Activated CD4-positive, CD25-positive, alpha-beta regulatory T cell treated with anti-CD3 and anti-CD28 coated beads, Interleukin-2, amount 50 U/mL, for 72 hours (primary cell): ENCODE data around the gene LUZP1.
A peak's percentile ranks its signal among the peaks of the same experiment; 100 is the strongest.

Experiments used
- DNase-seq: peaks from one replicate; pipeline ENCODE4 v3.0.0; 2021

The LUZP1 gene

GRCh38 chr1:23114424-23115079 is 54.1 kb downstream of the LUZP1 start:
- no peak for DNase-seq

- no peak for DNase-seq
These were observed 56.8 kb downstream of the LUZP1 start for GRCh38 chr1:23111600-23112535.

GRCh38 chr1:23110391-23110790 is 58.3 kb downstream of the LUZP1 start:
- no peak for DNase-seq

- DNase-seq: no peak
These were observed 59.6 kb downstream of the LUZP1 start for GRCh38 chr1:23108918-23109533.

- no peak for DNase-seq
These were observed 65.4 kb downstream of the LUZP1 start for GRCh38 chr1:23103001-23103889.

GRCh38 chr1:23102289-23102688 is 66.4 kb downstream of the LUZP1 start:
- no peak for DNase-seq

GRCh38 chr1:23101887-23102286 is 66.8 kb downstream of the LUZP1 start:
- no peak for DNase-seq

- no peak for DNase-seq
These were observed 67.4 kb downstream of the LUZP1 start for GRCh38 chr1:23101101-23101827.

- DNase-seq: no peak
These were observed 68.4 kb downstream of the LUZP1 start for GRCh38 chr1:23100074-23100748.

GRCh38 chr1:23099171-23099536 is 69.5 kb downstream of the LUZP1 start:
- DNase-seq: no peak

GRCh38 chr1:23098463-23099170 is 70.0 kb downstream of the LUZP1 start:
- peak; percentile 47 for DNase-seq

- DNase-seq: no peak
These were observed 71.3 kb downstream of the LUZP1 start for GRCh38 chr1:23097316-23097715.

- DNase-seq: no peak
These were observed 76.2 kb downstream of the LUZP1 start for GRCh38 chr1:23092447-23092846.

- DNase-seq: no peak
These were observed 77.1 kb downstream of the LUZP1 start for GRCh38 chr1:23091545-23091944.

GRCh38 chr1:23090056-23090455 is 78.6 kb downstream of the LUZP1 start:
- DNase-seq: no peak

- no peak for DNase-seq
These were observed 80.6 kb downstream of the LUZP1 start for GRCh38 chr1:23088027-23088426.

GRCh38 chr1:23085696-23086095 is 83.0 kb downstream of the LUZP1 start:
- DNase-seq: no peak

GRCh38 chr1:23084880-23085279 is 83.8 kb downstream of the LUZP1 start:
- DNase-seq: no peak

- no peak for DNase-seq
These were observed 84.8 kb downstream of the LUZP1 start for GRCh38 chr1:23083714-23084480.

- DNase-seq: no peak
These were observed 87.3 kb downstream of the LUZP1 start for GRCh38 chr1:23081376-23081775.
